B cell (primary cell): ENCODE measurements around the gene SRRD.

Experiments
- CTCF ChIP-seq: fragments of 200-600 bp; IDR thresholded peaks from one replicate; pipeline ENCODE4 v1.8.0; 2022; ENCODE audit warnings: antibody characterized with exemption, mild to moderate bottlenecking
- EZH2 ChIP-seq: IDR thresholded peaks from 2 replicates; pipeline ENCODE4 v1.6.1; 2012; ENCODE audit warnings: borderline replicate concordance, low read depth, mild to moderate bottlenecking, moderate library complexity, low read length; ENCODE audit not compliant: insufficient read depth, poor library complexity, severe bottlenecking

GRCh38 chr22:26443901-26444690 lies 39.6 kb upstream of the SRRD start:
- TF ChIP-seq CTCF (no peak), EZH2 (no peak)
